A549 treated with CORT108297 at 1 μM for 4 hours (cell line): ENCODE data around the gene GBA3. TPM values are rescaled to one million over a fixed set of nuclear protein-coding genes. Genes with fewer than 3 reads are reported as not detected.

Source experiments
- total RNA-seq: library from RNA; stranded (reverse); fragments of 200-300 nt; extraction: Qiagen RNA extraction; gene quantifications from 5 replicates; pipeline ENCODE4 v1.2.3, GENCODE V29; 2022

Gene GBA3
- not detected in 5 replicates for total RNA-seq

DNA sequence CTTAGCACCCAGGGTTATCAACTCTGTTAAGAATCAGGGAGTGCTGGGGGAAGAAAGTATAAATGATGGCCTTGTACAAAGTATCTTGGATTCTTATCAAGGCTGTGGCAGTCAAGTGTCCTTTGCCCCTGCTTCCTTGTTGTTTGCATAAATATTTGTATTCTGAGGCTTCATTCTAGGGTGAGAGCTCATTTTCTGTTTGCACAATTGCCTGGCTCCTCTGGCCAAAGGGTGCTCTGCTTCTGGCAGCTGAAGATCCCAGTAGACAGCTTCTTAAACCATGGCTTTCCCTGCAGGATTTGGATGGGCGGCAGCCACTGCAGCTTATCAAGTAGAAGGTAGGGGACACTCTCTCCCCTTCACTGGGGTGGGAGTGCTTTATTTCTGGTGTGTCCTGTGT is at the start of gene GBA3:
TSS of gene GBA3 (plus strand) at position 202 of the 400 bp plus-strand sequence.

Other genes starting within 250 kb of the GBA3 start
- gene ADGRA3, start 176.9 kb upstream of the GBA3 start, total RNA-seq: 19.6 to 22.7 TPM (median 21.4 TPM) in 5 replicates